ENCODE results near the gene TMEM132D. TPM values are rescaled to one million over a fixed set of nuclear protein-coding genes. Genes with fewer than 3 reads are reported as not detected.

TMEM132D gene
- total RNA-seq, 4 donors from 2014 or later, result 0.35 TPM; not detected in 3

DNA sequence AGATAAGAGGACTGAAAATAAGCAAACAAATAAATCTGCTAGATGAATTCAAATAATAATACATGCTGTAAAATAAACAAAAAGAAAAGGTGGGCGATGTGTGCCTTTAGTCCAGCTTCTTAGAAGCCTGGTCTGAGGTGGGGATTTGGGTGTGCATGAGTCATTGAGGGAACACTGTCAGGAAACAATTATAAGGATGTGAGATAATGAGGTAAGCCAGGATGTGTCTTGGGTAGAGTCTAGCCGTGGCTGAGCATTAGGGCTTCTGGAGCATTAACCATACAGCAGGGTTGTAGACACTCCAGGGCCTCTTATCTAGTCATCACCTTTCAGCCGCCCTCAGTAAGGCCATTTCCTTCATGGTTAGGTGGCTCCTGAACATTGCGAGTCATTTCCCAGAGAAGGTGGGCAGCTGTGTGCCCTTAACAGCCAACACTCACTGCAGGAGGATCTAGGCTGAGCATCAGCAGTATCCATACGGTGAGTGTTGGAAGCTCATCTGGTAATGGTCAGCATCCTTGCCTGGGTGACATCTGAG is 645.0 kb downstream of the TMEM132D start:
- TF ChIP-seq, protein P1, sequence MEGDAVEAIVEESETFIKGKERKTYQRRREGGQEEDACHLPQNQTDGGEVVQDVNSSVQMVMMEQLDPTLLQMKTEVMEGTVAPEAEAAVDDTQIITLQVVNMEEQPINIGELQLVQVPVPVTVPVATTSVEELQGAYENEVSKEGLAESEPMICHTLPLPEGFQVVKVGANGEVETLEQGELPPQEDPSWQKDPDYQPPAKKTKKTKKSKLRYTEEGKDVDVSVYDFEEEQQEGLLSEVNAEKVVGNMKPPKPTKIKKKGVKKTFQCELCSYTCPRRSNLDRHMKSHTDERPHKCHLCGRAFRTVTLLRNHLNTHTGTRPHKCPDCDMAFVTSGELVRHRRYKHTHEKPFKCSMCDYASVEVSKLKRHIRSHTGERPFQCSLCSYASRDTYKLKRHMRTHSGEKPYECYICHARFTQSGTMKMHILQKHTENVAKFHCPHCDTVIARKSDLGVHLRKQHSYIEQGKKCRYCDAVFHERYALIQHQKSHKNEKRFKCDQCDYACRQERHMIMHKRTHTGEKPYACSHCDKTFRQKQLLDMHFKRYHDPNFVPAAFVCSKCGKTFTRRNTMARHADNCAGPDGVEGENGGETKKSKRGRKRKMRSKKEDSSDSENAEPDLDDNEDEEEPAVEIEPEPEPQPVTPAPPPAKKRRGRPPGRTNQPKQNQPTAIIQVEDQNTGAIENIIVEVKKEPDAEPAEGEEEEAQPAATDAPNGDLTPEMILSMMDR (IDR thresholded peaks at IDR 0.05), result no peak
- no peak for TF ChIP-seq POLR2A (IDR thresholded peaks at IDR 0.05)
- no peak overlapping the region for H3K27ac ChIP-seq
- H3K27me3 ChIP-seq, result no peaks in the 10 kb centered on the region
- DNase-seq, result no peak
- intact Hi-C loops (cut with DNase I; ENCODE audit: low total_unique reads), result no loop called here
- H3K4me3 ChIP-seq, result no peak overlapping the region
- H3K4me1 ChIP-seq, result no peaks in the 10 kb centered on the region
- H3K9me3 ChIP-seq, result no peaks in the 10 kb centered on the region
- no peaks in the 10 kb centered on the region for H3K36me3 ChIP-seq

DNA sequence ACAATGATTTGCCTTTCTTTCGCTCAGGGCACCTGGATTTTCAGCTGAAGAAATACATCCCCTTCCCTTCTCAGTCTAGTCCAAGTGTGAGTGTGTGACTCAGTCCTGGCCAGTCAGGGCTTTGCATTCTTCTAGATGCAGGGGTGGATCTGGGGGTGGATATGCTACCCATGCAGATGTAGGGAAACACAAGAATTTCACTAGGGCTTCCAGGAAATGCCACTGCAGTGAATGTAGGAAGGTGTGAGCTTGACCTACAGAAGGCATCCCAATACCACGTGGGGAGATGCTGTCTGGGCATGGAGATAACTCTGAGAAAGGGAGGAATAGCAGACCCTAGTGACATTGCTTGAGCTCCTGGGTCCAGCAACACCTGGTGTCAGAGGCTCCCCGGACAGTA is 646.3 kb downstream of the TMEM132D start:
- TF ChIP-seq, protein P1 (IDR thresholded peaks at IDR 0.05), result no peak
- no peak for TF ChIP-seq POLR2A (IDR thresholded peaks at IDR 0.05)
- H3K4me3 ChIP-seq, result no peak overlapping the region
- H3K36me3 ChIP-seq, result no peaks in the 10 kb centered on the region
- no peaks in the 10 kb centered on the region for H3K4me1 ChIP-seq
- H3K9me3 ChIP-seq, result no peaks in the 10 kb centered on the region
- intact Hi-C loops (cut with DNase I; ENCODE audit: low total_unique reads), result no loop called here
- no peaks in the 10 kb centered on the region for H3K27me3 ChIP-seq
- H3K27ac ChIP-seq, result no peak overlapping the region
- no peak for DNase-seq

DNA sequence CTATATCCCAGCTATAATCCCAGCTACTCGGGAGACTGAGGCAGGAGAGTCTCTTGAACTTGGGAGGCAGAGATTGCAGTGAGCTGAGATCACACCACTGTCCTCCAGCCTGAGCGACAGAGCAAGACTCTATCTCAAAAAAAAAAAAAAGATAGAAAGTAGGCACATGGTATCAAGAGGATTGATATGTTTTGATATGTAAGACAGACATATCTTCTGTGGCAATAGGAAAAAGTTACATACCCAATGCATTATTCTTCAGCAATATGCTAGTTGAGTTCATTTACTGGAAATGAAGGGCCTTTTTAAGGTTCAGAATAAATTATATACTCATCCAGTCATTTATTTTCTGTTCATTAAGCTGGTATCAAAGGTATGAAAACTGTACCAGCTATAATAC is 657.2 kb downstream of the TMEM132D start:
- TF ChIP-seq, protein P1 (IDR thresholded peaks at IDR 0.05), result no peak
- TF ChIP-seq POLR2A (IDR thresholded peaks at IDR 0.05), result no peak
- no peaks in the 10 kb centered on the region for H3K9me3 ChIP-seq
- H3K36me3 ChIP-seq, result no peaks in the 10 kb centered on the region
- no peak overlapping the region for H3K27ac ChIP-seq
- no peaks in the 10 kb centered on the region for H3K4me1 ChIP-seq
- H3K27me3 ChIP-seq, result no peaks in the 10 kb centered on the region
- intact Hi-C loops (cut with DNase I; ENCODE audit: low total_unique reads), result no loop called here
- no peak overlapping the region for H3K4me3 ChIP-seq
- no peak for DNase-seq

DNA sequence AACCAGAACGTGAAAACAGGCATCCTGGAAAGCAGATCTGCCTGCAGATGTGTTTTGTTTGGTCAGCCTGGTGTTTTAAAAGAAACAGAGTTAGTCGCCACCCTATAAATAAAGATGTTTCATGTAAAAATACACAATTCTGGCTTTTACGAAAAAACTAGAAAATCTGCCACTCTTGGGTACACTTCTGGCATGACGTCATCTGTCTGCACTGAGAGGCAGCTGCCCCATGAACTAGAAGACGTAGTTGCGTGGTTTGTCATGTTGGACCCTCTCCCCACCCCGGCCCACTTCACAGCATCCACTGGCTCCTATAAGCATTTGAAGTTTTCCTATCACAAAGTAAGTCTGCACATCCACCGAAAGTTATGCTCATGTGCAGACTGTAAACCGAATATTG is 658.1 kb downstream of the TMEM132D start:
- no peak overlapping the region for H3K27ac ChIP-seq
- H3K4me1 ChIP-seq, result no peaks in the 10 kb centered on the region
- no peak for DNase-seq
- no peaks in the 10 kb centered on the region for H3K27me3 ChIP-seq
- TF ChIP-seq, protein P1 (IDR thresholded peaks at IDR 0.05), result no peak
- TF ChIP-seq POLR2A (IDR thresholded peaks at IDR 0.05), result no peak
- H3K36me3 ChIP-seq, result no peaks in the 10 kb centered on the region
- no peaks in the 10 kb centered on the region for H3K9me3 ChIP-seq
- intact Hi-C loops (cut with DNase I; ENCODE audit: low total_unique reads), result no loop called here
- no peak overlapping the region for H3K4me3 ChIP-seq

DNA sequence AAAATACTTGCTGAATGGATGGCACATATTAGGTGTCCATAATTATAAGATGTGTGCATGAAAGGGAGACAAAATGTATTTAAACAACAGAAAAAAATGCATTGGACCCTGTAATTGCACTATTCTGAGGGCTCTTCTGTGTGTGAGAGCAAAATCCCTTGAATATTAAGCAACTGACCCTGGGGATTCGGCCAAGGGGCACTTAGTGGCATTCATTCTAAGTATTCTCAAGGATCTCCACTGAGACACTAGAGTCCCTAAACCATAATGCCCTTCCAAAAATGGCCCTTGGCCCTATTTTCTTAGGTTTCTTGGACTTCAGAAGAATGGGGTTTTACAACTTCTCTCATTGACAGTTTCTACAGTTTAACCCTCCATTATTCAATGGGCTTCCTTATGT is 662.0 kb downstream of the TMEM132D start:
- intact Hi-C loops (cut with DNase I; ENCODE audit: low total_unique reads), result no loop called here
- Histone ChIP-seq H3K9me3 (no peaks in the 10 kb centered on the region), H3K4me3 (no peak overlapping the region), H3K36me3 (no peaks in the 10 kb centered on the region), H3K4me1 (no peaks in the 10 kb centered on the region), H3K27me3 (no peaks in the 10 kb centered on the region), H3K27ac (no peak overlapping the region)
- no peak for DNase-seq
- TF ChIP-seq, protein P1 (IDR thresholded peaks at IDR 0.05), result no peak
- TF ChIP-seq POLR2A (IDR thresholded peaks at IDR 0.05), result no peak
